HG03135 (cell line): ENCODE data around the gene ZNF618.

Experiments
- ATAC-seq: cut with Tn5 transposase; IDR thresholded peaks from one replicate; pipeline ENCODE4 v1.9.1; 2021; ENCODE audit warnings: mild to moderate bottlenecking, moderate library complexity; ENCODE audit not compliant: unreplicated experiment

ZNF618 gene

DNA sequence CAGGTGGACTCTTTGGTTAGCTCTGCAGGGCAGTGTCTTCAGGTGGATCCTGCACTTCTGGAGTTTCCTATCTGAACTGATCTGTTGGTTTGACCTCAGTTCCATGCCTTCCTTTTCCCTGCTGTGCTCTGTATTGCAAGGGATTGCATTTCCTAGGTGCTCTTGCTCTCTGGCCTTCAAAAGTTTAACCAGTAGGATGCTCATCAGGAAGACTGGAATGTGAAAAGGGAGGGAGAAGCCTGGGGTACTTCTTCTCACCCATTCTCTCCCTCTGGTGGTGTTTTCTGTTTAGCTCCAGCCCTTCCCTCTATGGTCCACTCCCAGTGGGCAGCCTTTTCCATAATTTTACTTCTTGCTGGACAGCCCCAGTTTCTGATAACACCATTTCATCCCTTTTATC, 78.5 kb downstream of the ZNF618 start:
- ATAC-seq = no peak

DNA sequence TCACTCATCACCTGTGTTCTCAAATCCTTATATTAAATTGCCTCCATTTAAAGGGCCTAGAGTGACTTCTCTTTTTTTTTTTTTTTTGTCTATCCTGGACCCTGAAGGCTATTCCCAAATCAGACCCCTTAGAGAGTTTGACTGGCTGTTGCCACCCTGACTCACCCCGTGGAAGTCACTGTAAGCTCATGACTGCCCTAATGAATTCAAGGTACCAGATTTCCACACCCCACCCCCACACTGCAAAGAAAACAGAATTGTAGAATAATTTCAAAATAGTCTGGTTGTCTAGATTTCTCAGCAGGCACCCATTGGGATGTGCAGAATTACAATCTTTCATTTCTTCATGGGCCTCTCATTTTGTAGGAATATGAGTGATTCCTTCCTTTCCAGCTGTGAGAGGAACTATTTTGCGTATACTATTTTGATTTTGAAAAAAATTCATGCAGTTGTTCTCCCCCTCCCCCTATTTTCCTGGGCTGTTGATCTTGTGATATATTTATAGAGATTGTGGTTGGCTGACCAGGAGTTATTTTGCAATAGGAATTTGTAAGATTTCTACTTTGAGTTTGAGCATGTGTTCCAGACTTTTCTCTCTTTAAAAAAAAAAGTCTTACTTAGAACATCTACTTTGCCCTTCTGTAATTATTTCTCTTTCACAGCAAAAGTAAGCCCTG, 79.1 kb downstream of the ZNF618 start:
- no peak for ATAC-seq

DNA sequence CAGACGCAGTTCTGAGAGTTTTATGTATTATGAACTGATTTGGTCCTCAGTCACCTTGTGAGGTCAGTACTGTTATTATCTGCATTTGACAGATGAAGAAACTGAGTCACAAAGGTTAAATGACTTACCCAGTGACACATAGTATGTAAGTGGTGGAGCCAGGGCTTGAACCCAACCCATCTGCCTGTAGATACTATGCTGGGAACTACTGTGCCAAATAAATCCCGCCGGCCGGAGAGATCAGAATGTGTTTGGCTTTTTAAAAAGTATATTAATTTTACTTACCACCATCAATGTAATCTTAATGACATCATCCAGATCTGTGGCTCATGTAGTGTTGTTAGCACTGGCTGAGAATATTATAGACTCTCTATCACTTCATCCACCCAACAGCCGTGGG, 80.8 kb downstream of the ZNF618 start:
- no peak for ATAC-seq

DNA sequence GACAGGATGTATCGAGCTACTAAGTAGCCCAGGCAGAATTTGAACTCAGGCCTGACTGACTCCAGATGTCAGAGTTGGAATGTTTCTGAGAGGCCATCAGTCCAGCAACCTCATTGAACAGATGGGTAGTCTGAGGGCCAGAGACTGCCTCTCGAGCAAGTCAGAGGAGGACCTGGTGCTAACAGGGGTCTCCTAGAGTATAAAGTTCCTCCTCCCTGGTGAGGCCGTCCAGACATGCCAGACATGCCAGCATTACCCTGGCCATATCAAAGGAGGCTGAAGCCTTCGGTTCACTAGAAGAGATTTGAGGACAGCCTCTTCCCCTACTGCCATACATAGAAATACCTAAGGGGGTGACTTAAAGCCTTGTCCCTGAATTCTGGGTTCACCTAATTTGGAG, 81.2 kb downstream of the ZNF618 start:
- no peak for ATAC-seq

DNA sequence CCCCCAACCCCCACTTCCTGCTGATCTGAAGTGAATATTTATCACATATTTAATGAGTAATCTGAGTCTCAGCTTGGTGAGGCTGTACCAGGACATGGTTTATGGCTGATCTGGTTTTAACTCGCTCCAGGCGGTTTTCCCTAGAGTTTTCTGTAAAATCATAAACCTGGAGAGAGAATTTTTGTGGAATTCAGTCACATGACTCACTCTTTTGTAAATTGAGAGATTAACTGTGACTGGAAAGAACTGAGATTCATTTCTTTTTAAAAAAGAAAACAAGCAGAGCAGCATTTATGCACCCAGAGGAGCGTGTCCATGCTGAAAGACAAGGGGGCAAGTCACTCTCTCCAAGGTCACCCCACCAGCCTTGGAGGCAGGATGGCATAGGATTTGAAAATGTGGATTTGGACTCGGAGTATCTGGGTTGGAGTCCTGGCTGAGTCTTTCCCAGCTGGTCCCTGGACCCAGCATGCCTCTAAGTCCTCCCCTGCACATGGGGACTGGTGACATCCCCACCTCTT, 81.8 kb downstream of the ZNF618 start:
- ATAC-seq = no peak

DNA sequence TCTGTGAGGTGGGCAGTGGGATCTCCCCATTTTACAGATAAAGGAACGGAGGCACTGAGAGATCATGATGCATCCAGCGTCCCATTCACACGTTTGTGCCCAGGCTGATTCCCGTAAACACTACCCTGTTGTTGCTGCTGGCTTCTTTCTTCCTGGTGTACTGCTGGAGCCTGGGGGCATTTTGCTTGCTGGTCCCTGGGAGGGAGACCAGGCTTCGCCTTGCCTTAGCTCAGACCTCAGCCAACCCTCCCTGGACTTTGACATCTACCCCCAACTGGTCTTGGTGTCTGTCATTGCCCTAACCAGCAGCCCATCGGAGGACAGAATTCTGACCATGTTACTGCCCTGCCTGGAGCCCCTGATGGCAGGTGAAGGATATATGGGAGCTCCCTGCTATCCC, 82.4 kb downstream of the ZNF618 start:
- no peak for ATAC-seq

DNA sequence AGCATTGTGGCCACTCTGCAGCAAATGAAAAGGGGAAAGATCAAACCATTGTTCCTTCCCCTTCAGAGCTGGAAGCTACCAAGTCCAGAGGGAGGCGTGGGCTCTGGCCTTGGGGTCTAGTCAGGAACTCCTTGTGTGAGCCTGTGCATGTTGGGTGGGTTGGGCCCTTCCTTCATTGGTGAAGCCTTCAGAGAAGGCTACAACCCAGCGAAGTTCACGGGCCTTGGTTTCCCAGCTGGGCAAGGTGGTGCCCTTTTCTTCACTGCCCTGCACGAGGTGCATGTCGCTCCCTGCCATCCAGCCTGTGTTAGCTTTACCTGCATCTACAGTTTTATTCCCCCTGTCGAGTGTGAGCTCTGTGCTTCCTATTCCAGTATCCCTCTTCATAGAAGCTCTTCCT, 84.7 kb downstream of the ZNF618 start:
- no peak for ATAC-seq

DNA sequence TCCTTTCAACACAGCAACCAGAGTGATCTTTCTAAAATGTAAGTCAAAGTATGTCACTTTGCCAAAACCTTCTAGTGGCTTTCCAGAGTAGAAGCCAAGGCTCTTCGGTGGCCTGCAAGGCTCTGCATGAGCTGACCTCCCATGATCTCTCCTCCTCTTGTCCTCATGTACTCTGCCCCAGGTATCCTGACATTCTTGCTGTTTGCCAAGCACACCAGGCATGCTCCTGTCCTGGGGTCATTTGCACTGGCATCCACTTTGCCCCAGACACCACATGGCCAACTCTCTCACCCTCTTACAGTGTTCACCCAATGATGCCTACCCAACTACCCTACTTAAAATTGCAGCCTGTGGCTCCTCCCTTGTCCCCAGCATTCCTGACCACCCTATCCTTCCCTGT, 86.3 kb downstream of the ZNF618 start:
- no peak for ATAC-seq

DNA sequence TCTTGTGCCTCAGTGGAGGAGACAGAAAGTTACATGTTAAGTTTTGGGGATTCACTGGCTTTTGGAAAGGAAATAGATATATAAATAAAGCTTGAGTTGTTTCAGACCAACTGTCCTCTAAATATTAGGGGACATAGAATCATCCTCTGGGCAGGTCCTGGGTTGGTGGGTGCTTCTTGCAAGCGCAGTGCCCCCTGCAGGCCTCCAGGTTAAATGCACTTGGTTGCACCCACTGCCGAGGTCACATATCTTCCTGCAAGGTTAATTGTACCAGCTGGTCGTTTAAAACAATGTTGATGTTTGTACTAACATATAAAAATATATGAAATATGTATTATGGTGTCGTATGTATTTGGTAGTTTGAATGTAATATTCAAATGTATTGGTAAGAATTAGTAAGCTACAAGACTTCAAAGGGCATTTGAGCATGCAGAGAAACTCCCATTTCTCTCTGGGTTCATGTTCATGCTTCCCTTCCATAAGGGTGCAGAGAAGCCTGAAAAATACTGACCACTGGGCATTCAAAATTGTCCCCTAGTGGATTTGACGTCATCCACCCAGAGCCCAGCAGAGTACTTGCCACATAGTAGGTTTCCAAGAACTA, 87.0 kb downstream of the ZNF618 start:
- ATAC-seq = no peak

DNA sequence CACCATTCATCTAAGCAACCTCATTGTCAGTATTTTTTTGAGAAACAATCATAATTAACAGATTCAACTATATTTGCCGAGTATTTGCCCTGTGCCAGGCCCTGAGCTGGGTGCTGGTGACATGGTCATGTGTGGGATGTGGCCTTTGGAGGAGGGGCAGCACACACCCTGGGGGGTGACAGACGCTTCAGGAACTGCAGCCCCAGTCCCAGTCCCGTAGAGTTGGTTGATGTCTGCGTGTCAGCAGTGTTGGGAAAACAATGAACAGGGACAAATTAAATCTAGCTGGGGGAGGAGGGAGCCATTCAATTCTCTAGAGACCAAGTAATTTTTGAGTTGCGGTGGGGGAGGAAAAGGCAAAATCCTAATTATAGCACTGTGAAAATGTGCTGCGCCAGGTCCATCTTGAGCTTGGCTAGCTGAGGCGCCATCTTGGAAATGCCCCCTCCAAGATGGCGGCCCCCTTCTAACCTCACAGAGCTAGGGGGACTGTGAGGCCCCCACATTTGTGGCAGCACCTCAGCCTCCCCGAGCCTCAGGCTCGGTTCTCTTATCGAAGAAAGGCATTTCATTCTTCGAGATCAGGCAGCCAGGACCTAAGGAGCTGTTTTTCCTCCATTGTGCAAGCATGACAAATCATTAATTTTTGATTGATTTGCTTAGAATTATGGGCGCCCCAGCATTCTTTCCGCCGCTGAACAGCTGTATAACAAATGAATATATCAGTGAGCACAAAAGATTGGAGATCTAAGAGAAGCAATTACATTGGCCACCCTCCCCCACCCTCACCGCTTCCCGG, 87.8 kb downstream of the ZNF618 start:
- no peak for ATAC-seq

DNA sequence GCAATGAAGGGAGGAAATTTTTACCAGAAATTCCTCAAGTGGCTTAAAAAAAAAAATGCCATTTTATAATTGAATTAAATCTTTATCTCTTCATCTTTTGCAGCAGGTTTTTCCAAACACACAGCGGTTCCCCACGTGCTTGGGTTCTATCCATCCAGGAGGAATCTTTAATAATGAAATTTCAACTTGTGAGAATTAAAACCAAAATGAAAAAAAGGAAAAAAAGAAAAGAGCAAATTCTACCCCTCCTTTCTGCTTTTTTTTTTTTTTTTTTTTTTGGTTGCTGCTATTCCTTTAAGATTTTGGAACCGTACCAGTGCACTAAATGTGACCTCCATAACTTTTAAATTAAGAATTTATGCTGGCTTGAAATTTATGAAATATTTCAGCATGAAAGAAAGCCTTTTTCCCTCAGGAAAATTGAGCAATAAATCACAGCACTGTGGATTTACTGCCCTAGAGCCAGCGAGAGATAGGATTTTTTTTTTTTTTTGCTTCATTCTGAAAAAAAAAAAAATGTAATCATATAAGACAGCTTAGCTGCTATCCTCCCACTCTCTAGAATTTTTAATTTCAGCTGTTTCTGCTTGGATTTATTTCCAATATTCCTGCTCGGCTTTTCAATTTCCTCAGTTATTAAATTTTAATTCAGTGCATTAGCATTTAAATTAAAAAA, 88.5 kb downstream of the ZNF618 start:
- no peak for ATAC-seq

DNA sequence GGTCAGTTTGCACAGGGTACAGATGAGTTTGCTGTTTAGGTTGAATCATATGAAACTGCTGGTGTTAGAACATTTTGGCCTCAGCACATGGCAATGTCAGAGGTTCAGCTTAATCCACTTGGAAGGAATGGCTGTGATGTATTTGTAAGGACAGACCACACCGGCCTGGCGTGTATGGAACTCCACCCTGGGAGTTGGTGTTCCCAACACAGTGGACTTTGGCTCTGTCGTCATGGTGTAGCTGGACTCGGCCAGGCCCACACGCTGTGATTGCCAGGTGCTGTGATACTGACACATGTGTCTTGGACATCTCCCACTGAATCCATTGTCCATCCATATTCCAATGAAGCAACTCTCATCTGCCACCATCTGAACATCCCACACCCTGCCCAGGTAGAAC, 90.3 kb downstream of the ZNF618 start:
- ATAC-seq = no peak

DNA sequence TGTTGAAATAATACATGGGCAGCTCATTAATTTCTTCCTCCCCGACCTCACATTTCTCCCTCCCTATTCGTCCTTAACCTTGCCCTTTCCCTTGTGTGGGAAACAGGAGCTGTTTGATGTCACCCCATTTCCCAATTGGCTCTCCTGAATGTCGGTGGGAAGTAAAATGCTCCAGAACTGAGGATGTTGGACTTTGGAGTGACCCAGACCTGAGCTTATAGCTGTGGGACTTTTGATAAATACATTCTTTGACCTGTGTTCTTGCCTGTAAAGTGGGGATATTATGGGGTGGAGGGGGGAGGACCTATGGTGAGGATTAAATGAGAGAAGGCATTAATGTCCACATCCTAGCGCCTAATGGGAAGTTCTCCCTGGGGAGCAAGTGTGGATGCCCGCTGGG, 91.3 kb downstream of the ZNF618 start:
- no peak for ATAC-seq

DNA sequence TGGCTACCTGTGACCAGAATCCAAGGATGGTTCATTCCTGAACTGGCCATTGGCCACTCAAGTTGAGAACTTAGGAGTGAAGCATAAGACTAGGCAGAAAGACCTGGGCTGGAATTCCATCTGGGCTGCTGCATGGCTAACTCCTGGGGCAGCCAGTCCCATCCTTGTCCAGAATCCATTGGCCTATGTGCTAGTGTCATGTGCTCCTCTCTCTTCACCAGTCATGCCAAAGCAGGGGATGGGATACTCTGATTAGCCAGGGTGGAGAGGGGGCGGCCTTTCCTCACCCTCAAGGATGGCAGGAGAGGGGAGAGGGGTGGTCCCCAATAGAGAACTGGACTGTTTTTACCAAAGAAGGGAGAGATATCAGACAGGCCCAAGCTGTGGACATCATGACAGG, 93.2 kb downstream of the ZNF618 start:
- no peak for ATAC-seq

DNA sequence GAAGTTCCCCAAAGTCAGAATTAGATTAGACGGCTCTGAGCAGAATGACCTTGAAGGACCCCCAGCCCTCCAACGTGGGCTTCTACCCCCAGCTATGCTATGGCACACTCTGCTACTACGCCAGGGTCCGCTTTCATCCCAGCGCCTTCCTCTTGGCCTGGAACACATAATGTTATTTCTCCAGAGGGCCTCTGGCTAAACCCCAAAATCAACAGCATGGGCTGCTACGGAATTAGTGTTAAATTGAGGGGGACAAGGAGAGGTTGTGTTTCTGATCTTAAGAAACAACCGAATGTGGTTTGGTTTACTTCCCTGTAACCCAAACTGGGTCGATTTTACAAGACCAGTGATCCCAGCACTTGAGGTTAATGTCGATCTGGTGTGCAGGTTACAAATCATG, 97.1 kb downstream of the ZNF618 start:
- no peak for ATAC-seq

DNA sequence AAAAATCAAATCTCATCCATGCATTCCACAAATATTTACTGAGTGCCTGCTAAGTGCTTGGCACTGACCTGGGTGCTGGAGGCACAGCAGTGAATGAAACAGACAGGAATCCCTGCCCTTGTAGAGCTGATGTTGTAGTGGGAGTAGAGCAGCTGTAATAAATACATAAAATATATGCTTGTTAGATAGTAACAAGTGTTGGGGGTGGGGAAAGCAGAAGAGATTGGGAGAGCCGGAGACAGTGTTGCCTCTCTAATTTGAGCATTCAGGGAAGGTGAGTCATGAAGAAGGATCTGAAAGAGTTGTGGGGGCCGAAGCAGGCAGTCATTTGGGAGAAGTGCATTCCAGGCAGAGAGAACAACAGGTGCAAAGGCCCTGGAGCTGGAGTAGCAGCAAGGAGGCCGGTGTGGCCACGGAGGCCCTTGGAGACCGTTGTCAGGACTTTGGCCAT, 97.9 kb downstream of the ZNF618 start:
- no peak for ATAC-seq

DNA sequence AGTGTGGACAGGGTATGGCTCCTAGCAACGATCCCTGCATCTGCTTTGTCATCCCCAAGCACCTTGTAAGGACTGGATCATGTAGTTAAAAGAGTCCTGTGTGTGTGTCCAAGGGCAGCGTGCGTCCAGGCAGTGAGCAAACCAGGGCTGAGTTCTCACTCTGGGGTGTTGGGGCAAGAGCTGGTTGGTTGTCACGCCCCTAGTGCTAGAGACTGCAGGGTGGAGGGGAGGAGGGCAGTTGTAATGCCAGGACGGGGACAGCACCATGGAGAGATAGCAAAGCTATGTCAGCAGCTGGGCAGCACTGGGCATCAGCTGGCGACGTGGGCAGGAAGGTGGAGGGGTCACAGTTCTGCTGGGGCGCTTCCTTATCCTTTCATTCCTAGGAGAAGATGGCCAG, 100.8 kb downstream of the ZNF618 start:
- no peak for ATAC-seq

DNA sequence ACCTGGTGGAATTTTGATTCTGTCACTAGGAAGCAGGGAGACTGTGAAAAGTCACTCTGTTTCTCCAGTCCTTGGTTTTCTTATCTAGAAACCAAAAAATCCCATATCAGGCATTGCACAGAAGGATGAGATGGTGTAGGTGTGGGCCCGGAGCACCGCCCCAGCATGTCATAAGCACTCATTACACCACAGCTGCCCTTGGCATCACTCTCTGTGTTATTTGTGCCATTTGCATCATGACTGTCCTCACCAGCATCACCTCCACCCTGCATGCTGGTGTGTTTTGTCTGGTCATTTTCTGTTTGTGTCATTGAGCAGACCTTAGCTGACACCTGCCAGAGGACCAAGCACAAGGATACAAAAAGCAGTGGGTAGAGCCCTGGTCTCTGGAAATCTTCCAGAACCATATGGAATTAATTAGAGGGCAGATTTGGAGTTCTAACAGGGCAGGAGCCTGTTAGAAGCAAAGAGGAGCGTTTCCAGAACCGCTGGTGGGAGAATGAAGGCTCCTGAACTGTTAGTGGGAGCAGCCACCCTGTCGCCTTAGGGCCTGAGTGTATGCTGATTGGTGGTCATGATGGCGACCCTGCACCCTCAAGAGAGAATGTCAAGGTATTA, 102.7 kb downstream of the ZNF618 start:
- ATAC-seq = no peak

DNA sequence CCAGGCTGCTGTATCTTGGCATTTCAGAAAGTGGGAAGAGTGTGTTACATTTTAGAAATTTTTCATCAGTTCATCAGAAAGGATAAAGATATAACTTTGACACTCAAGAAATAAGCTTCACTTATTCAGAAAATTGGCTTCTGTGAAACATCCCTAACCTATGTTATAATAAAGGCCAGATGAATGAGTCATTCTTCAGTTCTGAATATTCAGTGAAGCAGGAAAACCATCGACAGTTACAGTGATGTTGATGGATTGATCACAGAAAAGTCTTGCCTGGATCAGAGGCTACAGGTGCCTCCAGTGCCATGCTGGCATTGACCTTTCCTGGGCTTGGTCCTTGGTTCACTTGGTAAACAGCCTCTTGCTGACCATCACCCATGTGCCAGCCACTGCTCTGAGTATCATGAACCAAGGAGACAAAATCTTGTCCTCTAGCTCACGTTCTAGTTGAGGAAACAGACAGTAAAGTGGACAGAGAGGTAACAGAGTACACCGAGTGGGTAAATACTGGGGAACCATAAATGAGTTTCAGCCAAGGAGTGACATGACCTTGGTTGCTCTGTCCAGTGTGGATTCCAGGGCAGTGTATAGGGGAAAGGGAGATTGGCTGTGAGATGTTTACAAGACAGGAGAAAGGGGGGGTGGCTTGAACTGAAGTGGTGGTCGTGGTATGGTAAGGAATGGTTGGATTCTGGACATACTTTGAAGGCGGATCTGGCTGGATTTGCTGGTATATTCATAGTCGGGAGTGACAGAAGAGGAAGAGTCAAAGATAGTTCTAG, 103.4 kb downstream of the ZNF618 start:
- no peak for ATAC-seq
